ENCODE data around the gene PLPPR2. TPM values are rescaled to one million over a fixed set of nuclear protein-coding genes. Genes with fewer than 3 reads are reported as not detected.

Gene PLPPR2
- total RNA-seq, 1 donor from 2014 or later: 51.9 TPM

DNA sequence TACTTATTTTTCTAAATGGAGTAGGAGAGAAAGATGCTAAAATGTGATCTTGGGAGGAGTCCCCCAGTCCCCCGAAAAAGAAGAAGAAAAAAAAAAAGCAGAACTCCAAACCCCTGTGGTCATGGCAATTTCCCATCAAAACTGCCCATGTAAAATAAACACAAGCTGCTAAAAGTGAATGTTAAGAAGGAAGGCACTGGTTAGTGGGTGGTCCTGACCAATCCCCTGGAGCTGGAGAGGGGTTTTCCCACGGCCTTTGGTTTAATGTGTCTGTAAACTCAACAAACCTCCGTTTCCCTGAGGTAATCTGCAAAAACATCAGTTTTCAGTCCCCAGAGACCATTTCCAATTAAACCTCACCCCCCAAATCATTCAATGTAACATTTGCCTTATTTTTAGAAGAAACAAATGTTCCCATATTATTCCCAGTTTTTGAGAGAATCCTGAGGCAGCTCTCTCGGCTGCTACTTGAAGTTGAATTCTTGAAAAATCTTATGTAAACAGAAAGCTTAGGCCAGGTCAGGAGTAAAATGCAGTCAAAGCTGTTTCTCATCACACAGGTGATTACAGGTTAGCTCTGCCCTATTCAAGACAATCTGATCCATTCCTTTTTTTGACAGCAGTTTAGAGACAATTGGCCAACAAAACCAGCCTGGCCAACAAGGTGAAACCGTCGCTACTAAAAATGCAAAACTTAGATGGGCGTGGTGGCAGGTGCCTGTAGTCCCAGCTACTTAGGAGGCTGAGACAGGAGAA lies 32.8 kb upstream of the PLPPR2 start:
- peak overlapping the region; percentile 16 for H3K4me3 Mint-ChIP-seq (ENCODE audit: unreplicated experiment)
- H3K27me3 Mint-ChIP-seq (ENCODE audit: unreplicated experiment): no peaks in the 10 kb centered on the region
- peak overlapping the region; percentile 19 for H3K27ac Mint-ChIP-seq (ENCODE audit: unreplicated experiment)
- TF ChIP-seq, protein P1, sequence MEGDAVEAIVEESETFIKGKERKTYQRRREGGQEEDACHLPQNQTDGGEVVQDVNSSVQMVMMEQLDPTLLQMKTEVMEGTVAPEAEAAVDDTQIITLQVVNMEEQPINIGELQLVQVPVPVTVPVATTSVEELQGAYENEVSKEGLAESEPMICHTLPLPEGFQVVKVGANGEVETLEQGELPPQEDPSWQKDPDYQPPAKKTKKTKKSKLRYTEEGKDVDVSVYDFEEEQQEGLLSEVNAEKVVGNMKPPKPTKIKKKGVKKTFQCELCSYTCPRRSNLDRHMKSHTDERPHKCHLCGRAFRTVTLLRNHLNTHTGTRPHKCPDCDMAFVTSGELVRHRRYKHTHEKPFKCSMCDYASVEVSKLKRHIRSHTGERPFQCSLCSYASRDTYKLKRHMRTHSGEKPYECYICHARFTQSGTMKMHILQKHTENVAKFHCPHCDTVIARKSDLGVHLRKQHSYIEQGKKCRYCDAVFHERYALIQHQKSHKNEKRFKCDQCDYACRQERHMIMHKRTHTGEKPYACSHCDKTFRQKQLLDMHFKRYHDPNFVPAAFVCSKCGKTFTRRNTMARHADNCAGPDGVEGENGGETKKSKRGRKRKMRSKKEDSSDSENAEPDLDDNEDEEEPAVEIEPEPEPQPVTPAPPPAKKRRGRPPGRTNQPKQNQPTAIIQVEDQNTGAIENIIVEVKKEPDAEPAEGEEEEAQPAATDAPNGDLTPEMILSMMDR (IDR thresholded peaks at IDR 0.05): no peak
- no peaks in the 10 kb centered on the region for H3K9me3 Mint-ChIP-seq (ENCODE audit: unreplicated experiment)
- no peaks in the 10 kb centered on the region for H3K36me3 Mint-ChIP-seq (ENCODE audit: unreplicated experiment)
- H3K4me1 Mint-ChIP-seq (ENCODE audit: unreplicated experiment): peaks cover 38% of the 10 kb centered on the region
- no peak for DNase-seq (ENCODE audit: extremely low spot score, unreplicated experiment)

DNA sequence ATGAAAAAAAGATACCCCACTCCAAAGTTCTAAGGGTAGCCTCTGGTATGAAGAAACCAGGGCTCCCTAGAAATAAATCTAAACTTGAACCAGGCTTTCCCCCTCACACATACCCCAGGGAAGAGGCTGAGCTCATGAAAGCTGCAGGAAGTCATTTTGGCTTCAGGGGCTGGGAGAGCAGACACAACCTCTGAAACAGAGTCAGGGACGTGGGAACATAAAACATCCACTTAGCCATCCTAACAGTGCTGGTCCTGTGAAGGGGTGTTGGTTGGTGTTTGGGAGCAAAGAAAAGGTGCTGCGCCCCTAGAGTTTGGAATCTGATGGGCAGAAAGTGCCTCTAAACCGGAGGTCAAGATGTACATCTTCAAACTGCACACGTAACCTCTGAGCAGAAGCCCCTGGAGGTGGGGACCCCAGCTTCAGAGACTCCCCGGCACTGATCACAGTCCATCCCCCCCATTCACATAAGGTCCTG lies 31.6 kb upstream of the PLPPR2 start:
- TF ChIP-seq, protein P1 (IDR thresholded peaks at IDR 0.05): no peak
- no peaks in the 10 kb centered on the region for H3K36me3 Mint-ChIP-seq (ENCODE audit: unreplicated experiment)
- H3K4me1 Mint-ChIP-seq (ENCODE audit: unreplicated experiment): peaks cover 37% of the 10 kb centered on the region
- H3K4me3 Mint-ChIP-seq (ENCODE audit: unreplicated experiment): peak overlapping the region; percentile 63
- DNase-seq (ENCODE audit: extremely low spot score, unreplicated experiment): no peak
- H3K27ac Mint-ChIP-seq (ENCODE audit: unreplicated experiment): peak overlapping the region; percentile 90
- H3K27me3 Mint-ChIP-seq (ENCODE audit: unreplicated experiment): no peaks in the 10 kb centered on the region
- H3K9me3 Mint-ChIP-seq (ENCODE audit: unreplicated experiment): no peaks in the 10 kb centered on the region

DNA sequence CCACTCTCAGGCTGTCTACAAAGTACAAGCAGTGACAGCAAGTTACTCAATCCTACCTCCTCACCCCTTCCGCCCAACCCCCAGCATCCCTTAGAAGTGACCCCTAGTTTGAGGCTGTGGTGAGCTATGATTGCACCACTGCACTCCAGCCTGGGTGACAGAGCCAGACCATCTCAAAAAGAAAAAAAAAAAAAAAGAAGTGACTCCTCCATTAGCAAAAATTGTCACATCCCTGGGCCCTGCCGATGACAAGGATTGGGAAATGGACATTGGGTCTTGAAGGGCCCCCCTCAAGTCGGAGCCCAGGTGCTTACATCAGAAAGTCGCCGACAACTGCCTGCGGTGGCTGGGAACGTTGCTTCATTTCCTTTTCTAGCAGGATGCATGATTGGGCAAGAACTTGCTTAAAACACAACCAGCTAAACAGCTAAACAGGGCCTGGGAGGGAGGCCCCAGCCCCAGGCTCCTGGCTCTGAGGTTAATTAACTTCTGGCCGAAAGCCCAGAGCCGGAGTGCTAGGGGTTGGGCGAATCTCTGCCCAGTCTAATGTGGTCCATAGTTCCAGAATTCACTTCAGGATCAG lies 31.1 kb upstream of the PLPPR2 start:
- Mint-ChIP-seq H3K36me3 (ENCODE audit: unreplicated experiment) (no peaks in the 10 kb centered on the region), H3K9me3 (ENCODE audit: unreplicated experiment) (no peaks in the 10 kb centered on the region), H3K27me3 (ENCODE audit: unreplicated experiment) (no peaks in the 10 kb centered on the region), H3K27ac (ENCODE audit: unreplicated experiment) (peak overlapping the region; percentile 90), H3K4me1 (ENCODE audit: unreplicated experiment) (peaks cover 37% of the 10 kb centered on the region), H3K4me3 (ENCODE audit: unreplicated experiment) (peak overlapping the region; percentile 63)
- TF ChIP-seq, protein P1 (IDR thresholded peaks at IDR 0.05): no peak
- DNase-seq (ENCODE audit: extremely low spot score, unreplicated experiment): peak; percentile 93

DNA sequence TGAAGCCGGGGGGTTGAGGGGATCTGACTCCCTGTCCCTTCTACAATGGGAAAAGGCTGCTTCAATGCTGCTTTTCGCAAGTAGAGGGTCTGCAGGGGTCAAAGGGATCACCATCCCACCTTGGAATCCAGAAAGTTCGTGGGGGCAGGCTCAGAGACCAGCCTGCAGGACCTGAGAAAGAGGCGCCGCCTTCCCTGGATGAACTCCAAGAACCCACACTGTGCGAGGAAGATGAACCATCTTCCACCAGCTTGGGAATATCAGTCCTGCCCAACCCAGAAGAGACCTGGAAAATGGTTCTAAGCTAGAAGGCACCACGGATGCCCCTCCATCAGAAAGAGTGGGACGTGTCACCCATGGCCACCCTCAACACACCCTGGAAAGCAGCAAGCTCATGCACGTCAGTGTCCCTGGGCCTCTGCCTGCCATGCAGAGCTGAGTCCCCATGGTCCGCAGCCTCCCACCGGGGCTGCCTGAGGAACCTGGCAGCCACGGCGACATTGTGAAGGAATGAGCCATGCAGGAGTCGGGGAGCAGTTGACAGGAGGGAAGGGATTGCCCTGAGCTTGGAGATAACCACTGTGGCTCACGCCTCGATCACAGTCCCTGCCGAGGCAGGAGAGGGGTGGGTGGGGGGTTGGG lies 30.4 kb upstream of the PLPPR2 start:
- no peaks in the 10 kb centered on the region for H3K36me3 Mint-ChIP-seq (ENCODE audit: unreplicated experiment)
- TF ChIP-seq, protein P1 (IDR thresholded peaks at IDR 0.05): no peak
- DNase-seq (ENCODE audit: extremely low spot score, unreplicated experiment): no peak
- H3K9me3 Mint-ChIP-seq (ENCODE audit: unreplicated experiment): no peaks in the 10 kb centered on the region
- H3K4me3 Mint-ChIP-seq (ENCODE audit: unreplicated experiment): no peak overlapping the region
- H3K27me3 Mint-ChIP-seq (ENCODE audit: unreplicated experiment): no peaks in the 10 kb centered on the region
- peak overlapping the region; percentile 90 for H3K27ac Mint-ChIP-seq (ENCODE audit: unreplicated experiment)
- H3K4me1 Mint-ChIP-seq (ENCODE audit: unreplicated experiment): peaks cover 37% of the 10 kb centered on the region

DNA sequence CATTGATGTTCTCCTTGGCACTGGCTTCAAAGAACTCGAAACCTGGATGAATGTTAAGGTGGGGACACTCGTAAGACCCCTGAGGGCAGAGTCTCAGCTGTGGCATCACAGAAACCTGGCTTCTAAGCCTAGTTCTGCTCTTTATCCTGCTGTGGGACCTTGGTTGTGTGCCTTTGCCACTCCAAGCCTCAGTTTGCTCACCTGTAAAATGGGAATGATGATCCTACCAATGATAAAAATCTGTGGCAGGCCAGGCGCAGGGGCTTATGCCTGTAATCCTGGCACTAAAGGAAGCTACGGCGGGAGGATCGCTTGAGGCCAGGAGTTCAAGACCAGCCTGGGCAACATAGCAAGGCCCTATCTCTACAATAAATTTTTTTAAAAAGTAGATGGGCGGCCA lies 29.7 kb upstream of the PLPPR2 start:
- Mint-ChIP-seq H3K4me1 (ENCODE audit: unreplicated experiment) (peaks cover 37% of the 10 kb centered on the region), H3K9me3 (ENCODE audit: unreplicated experiment) (no peaks in the 10 kb centered on the region), H3K36me3 (ENCODE audit: unreplicated experiment) (no peaks in the 10 kb centered on the region), H3K4me3 (ENCODE audit: unreplicated experiment) (no peak overlapping the region), H3K27ac (ENCODE audit: unreplicated experiment) (no peak overlapping the region), H3K27me3 (ENCODE audit: unreplicated experiment) (no peaks in the 10 kb centered on the region)
- DNase-seq (ENCODE audit: extremely low spot score, unreplicated experiment): no peak
- TF ChIP-seq, protein P1 (IDR thresholded peaks at IDR 0.05): no peak

All from osteocyte (in vitro differentiated cells).